ENCODE results near the gene GRM2. TPM values are rescaled to one million over a fixed set of nuclear protein-coding genes. Genes with fewer than 3 reads are reported as not detected.

Gene GRM2
- total and polyA plus RNA-seq, 2 of the 8 experiments (the other 6 are each of a cell fraction or from before 2014, with no cell fraction given) = 3.9 to 10.5 TPM

- Histone ChIP-seq H3K79me2 (ENCODE audit: control insufficient read depth in 1 of 2, insufficient read depth in 2 of 2, low read length in 2 of 2) (no peaks in the 10 kb centered on the region), H3K79me1 (ENCODE audit: low read depth, low read length) (no peaks in the 10 kb centered on the region; the same call in 1 of the 2 replicates), H3K56ac (replicated peaks; ENCODE audit: insufficient read length, low read depth, low read length) (no peak overlapping the region), H3K27ac (ENCODE audit: low read depth, low read length) (no peak overlapping the region), H3K23ac (ENCODE audit: insufficient read length) (no peak overlapping the region), H2BK20ac (ENCODE audit: low read length) (no peak overlapping the region), H2BK12ac (ENCODE audit: low read depth, low read length) (no peak overlapping the region), H4K91ac (replicated peaks; ENCODE audit: insufficient read length, low read length) (no peak overlapping the region), H2BK120ac (replicated peaks; ENCODE audit: low read depth, low read length) (no peak overlapping the region), H2AFZ (ENCODE audit: low read length) (no peak overlapping the region), H4K20me1 (replicated peaks in 1 of 2; ENCODE audit: control insufficient read depth in 1 of 2, insufficient read depth in 2 of 2, low read length in 2 of 2) (no peaks in the 10 kb centered on the region), H3K23me2 (ENCODE audit: low read depth, low read length) (no peaks in the 10 kb centered on the region), H3K4me3 (ENCODE audit: extremely low read depth in 1 of 4, insufficient read depth in 2 of 4, low read depth in 3 of 4, low read length in 4 of 4) (no peak overlapping the region), H2AK5ac (ENCODE audit: low read depth, low read length) (no peak overlapping the region), H3K4me1 (replicated peaks in 1 of 4; ENCODE audit: control insufficient read depth in 3 of 4, insufficient read depth in 4 of 4, low read length in 3 of 4) (no peaks in the 10 kb centered on the region), H3K36me3 (ENCODE audit: control insufficient read depth in 2 of 4, insufficient read depth in 4 of 4, low read length in 3 of 4) (peaks cover 4 to 29% (median 17%) of the 10 kb centered on the region in 4 experiments; a peak in 6 of 8 replicates), H3K9me3 (ENCODE audit: insufficient read depth in 2 of 2, low read depth in 1 of 2, low read length in 1 of 2) (no peaks in the 10 kb centered on the region), H3K9ac (replicated peaks in 1 of 4; ENCODE audit: extremely low read depth in 1 of 4, low read depth in 3 of 4, low read length in 3 of 4) (no peak overlapping the region), H4K5ac (ENCODE audit: insufficient read length, low read depth, low read length) (no peak overlapping the region), H4K8ac (ENCODE audit: extremely low read depth, insufficient read depth, low read length) (no peak overlapping the region), H3K27me3 (replicated peaks in 1 of 4; ENCODE audit: control insufficient read depth in 3 of 4, extremely low read depth in 1 of 4, insufficient read depth in 3 of 4, low read length in 3 of 4) (no peaks in the 10 kb centered on the region), H3K14ac (ENCODE audit: insufficient read length) (no peak overlapping the region), H3K18ac (ENCODE audit: extremely low read depth, low read length) (no peak overlapping the region), H3K4ac (replicated peaks; ENCODE audit: insufficient read length, low read depth, low read length) (no peak overlapping the region), H2BK5ac (ENCODE audit: low read depth, low read length) (no peak overlapping the region), H3K4me2 (ENCODE audit: insufficient read depth in 1 of 2, low read depth in 2 of 2, low read length in 2 of 2) (no peak overlapping the region), H2BK15ac (ENCODE audit: low read length) (no peak overlapping the region)
- DNase-seq (ENCODE audit: low read depth in 1 of 2, low spot score in 2 of 2) (no peak), FAIRE-seq (no peak)
- TF ChIP-seq JUND (IDR thresholded peaks at IDR 0.05; ENCODE audit: low read length) (no peak), PHF8 (conservative IDR thresholded peaks at IDR 0.05; ENCODE audit: low read depth, low read length) (no peak), SRF (IDR thresholded peaks at IDR 0.05; ENCODE audit: low read depth, low read length) (no peak), SIRT6 (IDR thresholded peaks at IDR 0.05; ENCODE audit: low read length) (no peak), CEBPB (IDR thresholded peaks at IDR 0.05; ENCODE audit: low read depth, low read length) (no peak), CHD2 (IDR thresholded peaks at IDR 0.05; ENCODE audit: low read length) (no peak), KDM1A (IDR thresholded peaks at IDR 0.05; ENCODE audit: borderline replicate concordance, low read length) (no peak), TAF1 (IDR thresholded peaks at IDR 0.05; ENCODE audit: low read depth, low read length) (no peak)
- WGBS, 2 experiments (ENCODE audit: extremely low coverage in 1 of 2, insufficient coverage in 1 of 2, insufficient read length in 1 of 2, insufficient replicate concordance in 2 of 2, low coverage in 1 of 2, low lambda C conversion rate in 2 of 2, missing lambda C conversion rate in 1 of 2) = 89% methylated on average over 14 of the region's 14 CpGs; no CpG with 5 or more reads in 1 of the 2 experiments
- POLR2A ChIA-PET (ENCODE audit: partially characterized antibody) = interaction anchor here (1.5 kb wide), 1 partner anchor 11 kb away, joined by 4 read pairs; no protein-coding TSS in a partner anchor
- CTCF ChIA-PET (ENCODE audit: partially characterized antibody) = interaction anchor here (0.9 to 3.4 kb wide), 4 partner anchors 10 to 25 kb away, joined by 3 to 17 read pairs (median 4); no protein-coding TSS in a partner anchor
Observed at GRCh38 chr3:51662456-51662855, 44.4 kb upstream of the GRM2 start.

Data from H1 (cell line).